Neural cell (in vitro differentiated cells): ENCODE measurements around the gene ZNF33B. TPM values are rescaled to one million over a fixed set of nuclear protein-coding genes. Genes with fewer than 3 reads are reported as not detected.
"Not testable (repeated sequence)": the region's sequence is repeated elsewhere in the genome, so short reads cannot be mapped to it uniquely, and the experiment has no call there.

Source experiments
- H2AFZ ChIP-seq: fragments of 200-600, 300-800 bp; sonication (generic), shearing (Covaris generic); 2 replicates; pipeline ENCODE4 v1.6.0; 2014; ENCODE audit warnings: low read depth, mild to moderate bottlenecking, antibody characterized with exemption, low read length, moderate library complexity
- H3F3A ChIP-seq: fragments of 200-600 bp; shearing (Covaris generic); 2 replicates; pipeline ENCODE4 v1.6.1; 2016; ENCODE audit warnings: mild to moderate bottlenecking, moderate library complexity, mixed read lengths, antibody characterized with exemption, low read length; ENCODE audit not compliant: insufficient read depth, poor library complexity, severe bottlenecking
- H3K27ac ChIP-seq: fragments of 200-600, 300-800 bp; sonication (generic), shearing (Covaris generic); 2 replicates; pipeline ENCODE4 v1.5.1; 2014; ENCODE audit warnings: mild to moderate bottlenecking, low read length, moderate library complexity
- H3K27me3 ChIP-seq: fragments of 300-800, 200-600 bp; sonication (generic), shearing (Covaris generic); 2 replicates; pipeline ENCODE4 v1.6.0; 2014; ENCODE audit warnings: mild to moderate bottlenecking, low read depth, low read length, moderate library complexity; ENCODE audit not compliant: insufficient read depth
- H3K36me3 ChIP-seq: fragments of 300-800, 200-600 bp; sonication (generic), shearing (Covaris generic); 2 replicates; pipeline ENCODE4 v1.5.1; 2014; ENCODE audit warnings: mild to moderate bottlenecking, antibody characterized with exemption, low read length, moderate library complexity; ENCODE audit not compliant: insufficient read depth
- H3K4me2 ChIP-seq: fragments of 300-800, 200-600 bp; sonication (generic), shearing (Covaris generic); 2 replicates; pipeline ENCODE4 v1.6.0; 2014; ENCODE audit warnings: mild to moderate bottlenecking, low read length
- H3K4me3 ChIP-seq: fragments of 300-800, 200-600 bp; sonication (generic), shearing (Covaris generic); 2 replicates; pipeline ENCODE4 v1.5.1; 2014; ENCODE audit warnings: mild to moderate bottlenecking, low read length, moderate library complexity
- H3K79me2 ChIP-seq: fragments of 200-600 bp; shearing (Covaris generic); replicated peaks from 2 replicates; pipeline ENCODE4 v1.6.0; 2014; ENCODE audit warnings: mild to moderate bottlenecking, low read length, moderate library complexity; ENCODE audit not compliant: insufficient read depth
- H3K9ac ChIP-seq: fragments of 300-800, 200-600 bp; sonication (generic), shearing (Covaris generic); 2 replicates; pipeline ENCODE4 v1.6.1; 2016; ENCODE audit warnings: mild to moderate bottlenecking, low read length, mixed read lengths
- H3K9me2 ChIP-seq: fragments of 200-600 bp; shearing (Covaris generic); 2 replicates; pipeline ENCODE4 v1.6.1; 2016; ENCODE audit warnings: mild to moderate bottlenecking, low read length, mixed read lengths; ENCODE audit not compliant: insufficient read depth
- H3K9me3 ChIP-seq: fragments of 200-600, 300-800 bp; sonication (generic), shearing (Covaris generic); 2 replicates; pipeline ENCODE4 v1.6.1; 2016; ENCODE audit warnings: mild to moderate bottlenecking, mixed run types, low read length, moderate library complexity, mixed read lengths
- H4K20me1 ChIP-seq: fragments of 200-600 bp; shearing (Covaris generic); 2 replicates; pipeline ENCODE4 v1.6.1; 2016; ENCODE audit warnings: mild to moderate bottlenecking, mixed run types; ENCODE audit not compliant: insufficient read depth
- CTCF ChIP-seq: fragments of 450-650 bp; IDR thresholded peaks from 2 replicates; pipeline ENCODE4 v1.5.1; 2014; ENCODE audit warnings: antibody characterized with exemption, mild to moderate bottlenecking, moderate library complexity; ENCODE audit not compliant: poor library complexity, severe bottlenecking
- EP300 ChIP-seq: fragments of 450-650 bp; conservative IDR thresholded peaks from 2 replicates; pipeline ENCODE4 v1.6.1; 2014; ENCODE audit warnings: antibody characterized with exemption, mild to moderate bottlenecking, moderate library complexity; ENCODE audit not compliant: poor library complexity, severe bottlenecking
- EZH2 ChIP-seq: fragments of 200-600, 300-800 bp; shearing (Covaris generic), sonication (generic); IDR thresholded peaks from 2 replicates; pipeline ENCODE4 v1.6.1; 2014; ENCODE audit warnings: antibody characterized with exemption, low read length, borderline replicate concordance, mild to moderate bottlenecking; ENCODE audit not compliant: insufficient read depth, poor library complexity, severe bottlenecking
- MXI1 ChIP-seq: fragments of 450-650 bp; conservative IDR thresholded peaks from 2 replicates; pipeline ENCODE4 v1.6.1; 2014; ENCODE audit warnings: antibody characterized with exemption, mild to moderate bottlenecking; ENCODE audit not compliant: poor library complexity, severe bottlenecking
- POLR2AphosphoS5 ChIP-seq: IDR thresholded peaks from 2 replicates; pipeline ENCODE4 v1.6.1; 2012
- RAD21 ChIP-seq: fragments of 450-650 bp; conservative IDR thresholded peaks from 2 replicates; pipeline ENCODE4 v1.6.1; 2014; ENCODE audit warnings: antibody characterized with exemption, mild to moderate bottlenecking, moderate library complexity
- REST ChIP-seq: IDR thresholded peaks from 2 replicates; pipeline ENCODE4 v1.6.1; 2012; ENCODE audit warnings: borderline replicate concordance
- SMC3 ChIP-seq: fragments of 450-650 bp; conservative IDR thresholded peaks from 2 replicates; pipeline ENCODE4 v1.6.1; 2014; ENCODE audit warnings: antibody characterized with exemption, mild to moderate bottlenecking, moderate library complexity; ENCODE audit not compliant: poor library complexity
- TAF1 ChIP-seq: IDR thresholded peaks from 2 replicates; pipeline ENCODE4 v1.6.1; 2012; ENCODE audit warnings: low read depth
- polyA plus RNA-seq: library from polyadenylated mRNA; depleted of rRNA; stranded (reverse); fragments of >200 nt; gene quantifications from 2 replicates; pipeline ENCODE4 v1.2.3, GENCODE V29; 2014

ZNF33B gene
- polyA plus RNA-seq, 1 donor from 2014 or later: 50.0 TPM

DNA sequence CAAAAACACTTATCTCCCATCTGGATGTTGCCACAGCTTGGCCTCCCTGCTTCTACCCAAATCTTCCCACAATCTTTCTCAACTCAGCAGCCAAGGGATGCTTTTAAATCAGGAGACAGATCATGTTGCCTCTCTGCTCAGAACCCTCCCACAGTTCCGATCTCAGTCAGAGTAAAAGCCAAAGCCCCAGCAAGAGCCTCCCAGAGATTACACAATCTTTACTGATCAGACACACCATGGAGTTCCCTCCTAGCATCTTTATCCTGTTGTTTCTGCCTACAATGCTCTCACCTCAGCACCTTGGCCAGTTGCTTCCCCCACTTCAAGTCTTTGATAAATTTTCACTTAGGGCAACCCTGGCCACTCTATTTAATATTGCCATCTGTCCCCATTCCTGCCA, 41.9 kb upstream of the ZNF33B start:
- Histone ChIP-seq H3K9me2 (no peaks in the 10 kb centered on the region), H3K27ac (no peak overlapping the region), H3K9me3 (no peaks in the 10 kb centered on the region)

GRCh38 chr10:42665181-42665979, 27.0 kb upstream of the ZNF33B start:
- H3K79me2 ChIP-seq, H2AFZ ChIP-seq, H3K4me3 ChIP-seq, H4K20me1 ChIP-seq, H3K9me2 ChIP-seq, H3K9ac ChIP-seq, H3K27ac ChIP-seq, H3K27me3 ChIP-seq, H3K9me3 ChIP-seq, H3F3A ChIP-seq, H3K36me3 ChIP-seq, H3K4me2 ChIP-seq: not testable (repeated sequence)

More for the DNA sequence above, 41.9 kb upstream of the ZNF33B start:
- no peaks in the 10 kb centered on the region for H3F3A ChIP-seq
- no peaks in the 10 kb centered on the region for H3K79me2 ChIP-seq
- TF ChIP-seq RAD21 (no peak), SMC3 (no peak), EZH2 (no peak), REST (no peak), EP300 (no peak)
- H3K9ac ChIP-seq: no peak overlapping the region
- H2AFZ ChIP-seq: no peak overlapping the region
- H3K4me2 ChIP-seq: no peak overlapping the region
- H3K4me3 ChIP-seq: no peak overlapping the region
- no peaks in the 10 kb centered on the region for H3K36me3 ChIP-seq
- no peaks in the 10 kb centered on the region for H4K20me1 ChIP-seq
- H3K27me3 ChIP-seq: no peaks in the 10 kb centered on the region

GRCh38 chr10:42654419-42654818, 16.0 kb upstream of the ZNF33B start:
- no peaks in the 10 kb centered on the region for H3F3A ChIP-seq
- no peaks in the 10 kb centered on the region for H4K20me1 ChIP-seq
- TF ChIP-seq TAF1: no peak
- TF ChIP-seq MXI1: no peak
- TF ChIP-seq CTCF: no peak
- no peak for TF ChIP-seq SMC3
- TF ChIP-seq POLR2AphosphoS5: no peak
- TF ChIP-seq EZH2: no peak
- no peak for TF ChIP-seq RAD21
- no peak for TF ChIP-seq REST
- no peak for TF ChIP-seq EP300
- H3K4me2 ChIP-seq: no peak overlapping the region
- H3K27ac ChIP-seq: no peak overlapping the region
- no peaks in the 10 kb centered on the region for H3K27me3 ChIP-seq
- no peaks in the 10 kb centered on the region for H3K79me2 ChIP-seq
- no peak overlapping the region for H3K4me3 ChIP-seq
- H3K9me3 ChIP-seq: no peaks in the 10 kb centered on the region
- H3K36me3 ChIP-seq: no peaks in the 10 kb centered on the region
- H3K9me2 ChIP-seq: no peaks in the 10 kb centered on the region
- no peak overlapping the region for H3K9ac ChIP-seq
- no peak overlapping the region for H2AFZ ChIP-seq
